Fibroblast of peridontal ligament (primary cell): ENCODE results near the gene F10.

ENCODE experiments used
- DNase-seq: peaks from one replicate; pipeline ENCODE4 v3.0.0-alpha.2; 2010; ENCODE audit errors: extremely low read depth

F10 gene

GRCh38 chr13:113169277-113170272, 47.0 kb downstream of the F10 start:
- no peak for DNase-seq

- DNase-seq: no peak
These were observed 47.9 kb downstream of the F10 start for GRCh38 chr13:113170511-113170910.

GRCh38 chr13:113171250-113172125, 48.9 kb downstream of the F10 start:
- DNase-seq: no peak

- no peak for DNase-seq
These were observed 49.9 kb downstream of the F10 start for GRCh38 chr13:113172419-113172926.

GRCh38 chr13:113176280-113176679, 53.7 kb downstream of the F10 start:
- no peak for DNase-seq

- DNase-seq: no peak
These were observed 54.2 kb downstream of the F10 start for GRCh38 chr13:113176822-113177221.

- DNase-seq: peak; percentile 97
These were observed 55.7 kb downstream of the F10 start for GRCh38 chr13:113178070-113178895.

GRCh38 chr13:113178896-113179167, 56.2 kb downstream of the F10 start:
- DNase-seq: no peak

- DNase-seq: no peak
These were observed 57.0 kb downstream of the F10 start for GRCh38 chr13:113179374-113180230.

- peak; percentile 67 for DNase-seq
These were observed 59.4 kb downstream of the F10 start for GRCh38 chr13:113182046-113182445.

GRCh38 chr13:113183450-113184129, 61.0 kb downstream of the F10 start:
- no peak for DNase-seq

GRCh38 chr13:113184568-113185440, 62.2 kb downstream of the F10 start:
- DNase-seq: no peak

- DNase-seq: no peak
These were observed 63.7 kb downstream of the F10 start for GRCh38 chr13:113186061-113186900.

GRCh38 chr13:113187263-113187669, 64.7 kb downstream of the F10 start:
- peak; percentile 99 for DNase-seq

GRCh38 chr13:113187883-113188665, 65.5 kb downstream of the F10 start:
- no peak for DNase-seq

GRCh38 chr13:113190181-113190580, 67.6 kb downstream of the F10 start:
- DNase-seq: no peak

GRCh38 chr13:113192279-113192678, 69.7 kb downstream of the F10 start:
- DNase-seq: no peak
